Calu3 (cell line): Measurements from ENCODE around the gene ZFP62. TPM values are rescaled to one million over a fixed set of nuclear protein-coding genes. Genes with fewer than 3 reads are reported as not detected.

Source experiments
- BruUV-seq: library from RNA; stranded (reverse); fragments of 400-500 nt; replicated peaks from 2 replicates; lab custom pipeline; 2021; lab: Mats Ljungman, UMichigan
- CTCF ChIA-PET: fragments of 300-600 bp; sonication (Branson Sonifier 250); formaldehyde crosslinking; loops from one replicate; lab custom pipeline; 2022; ENCODE audit warnings: antibody characterized with exemption; lab: Charles Lee
- DNase-seq: peaks from one replicate; pipeline ENCODE4 v3.0.0; 2022
- H3K27ac Mint-ChIP-seq: one replicate; pipeline ENCODE4 v1.8.0; 2022; ENCODE audit warnings: mixed read lengths; ENCODE audit not compliant: unreplicated experiment
- H3K27me3 Mint-ChIP-seq: one replicate; pipeline ENCODE4 v1.8.0; 2022; ENCODE audit warnings: mixed read lengths; ENCODE audit not compliant: unreplicated experiment
- H3K36me3 Mint-ChIP-seq: one replicate; pipeline ENCODE4 v1.8.0; 2022; ENCODE audit warnings: mild to moderate bottlenecking, moderate library complexity, mixed read lengths; ENCODE audit not compliant: insufficient read depth, unreplicated experiment
- H3K4me1 Mint-ChIP-seq: one replicate; pipeline ENCODE4 v1.8.0; 2022; ENCODE audit warnings: mild to moderate bottlenecking, low read depth, mixed read lengths; ENCODE audit not compliant: unreplicated experiment
- H3K4me3 Mint-ChIP-seq: one replicate; pipeline ENCODE4 v1.8.0; 2022; ENCODE audit warnings: mild to moderate bottlenecking, low read depth, moderate library complexity, mixed read lengths; ENCODE audit not compliant: unreplicated experiment
- H3K9me3 Mint-ChIP-seq: one replicate; pipeline ENCODE4 v1.8.0; 2022; ENCODE audit warnings: low read depth, mixed read lengths; ENCODE audit not compliant: unreplicated experiment
- intact Hi-C: fragments of 100-400 bp; cut with micrococcal nuclease; formaldehyde crosslinking; loops from one replicate; pipeline ENCODE4 v1.10.0; 2022; ENCODE audit not compliant: unreplicated experiment
- total RNA-seq: library from RNA; stranded (reverse); gene quantifications from 2 replicates; pipeline ENCODE4 v1.2.3, GENCODE V29; 2022
- TF ChIP-seq, protein P1 (sequence below): fragments of 200-600 bp; IDR thresholded peaks from one replicate; pipeline ENCODE4 v1.8.0; 2022; ENCODE audit warnings: antibody characterized with exemption; ENCODE audit not compliant: unreplicated experiment

ZFP62 gene
- total RNA-seq, 1 experiment from 2014 or later: 46.4 TPM

DNA sequence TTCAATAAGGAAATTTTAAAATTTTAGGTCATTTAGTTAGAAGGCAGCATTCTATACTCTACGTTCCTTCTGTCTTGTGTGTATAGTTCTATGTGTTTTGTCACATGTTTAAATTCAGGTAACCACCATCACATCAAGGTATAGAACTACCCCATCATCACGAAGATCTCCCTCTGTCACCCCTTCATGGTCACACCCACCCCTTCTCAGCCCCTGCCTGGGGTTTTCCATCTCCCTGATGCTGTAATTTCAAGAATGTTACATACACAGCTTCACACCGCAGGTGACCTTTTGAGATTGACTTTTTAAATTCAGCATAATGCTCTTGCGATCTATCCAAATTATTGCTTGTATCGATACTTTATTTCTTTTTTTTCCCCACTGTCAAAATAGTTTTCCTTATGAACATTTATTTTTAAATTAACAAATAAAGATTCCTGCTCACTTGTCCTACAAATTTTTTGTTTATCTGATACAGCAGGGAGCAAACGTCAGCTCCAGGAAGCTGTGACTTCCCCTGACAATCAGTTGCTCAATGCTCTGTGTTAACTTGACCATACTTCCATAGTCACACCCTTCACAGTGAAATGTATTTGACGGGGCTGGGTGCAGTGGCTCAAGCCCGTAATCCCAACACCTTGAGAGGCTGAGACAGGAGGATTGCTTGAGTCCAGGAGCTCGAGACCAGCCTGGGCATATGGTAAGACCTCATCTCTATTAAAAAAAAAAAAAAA lies 48.1 kb upstream of the ZFP62 start:
- no peak for DNase-seq
- intact Hi-C loops: no loop called here
- no TSS peak for BruUV-seq
- CTCF ChIA-PET: no interaction called here
- no peaks in the 10 kb centered on the region for H3K9me3 Mint-ChIP-seq
- H3K4me1 Mint-ChIP-seq: no peaks in the 10 kb centered on the region
- no peak overlapping the region for H3K27ac Mint-ChIP-seq
- H3K4me3 Mint-ChIP-seq: no peak overlapping the region
- no peaks in the 10 kb centered on the region for H3K36me3 Mint-ChIP-seq
- no peaks in the 10 kb centered on the region for H3K27me3 Mint-ChIP-seq
- TF ChIP-seq, protein P1, sequence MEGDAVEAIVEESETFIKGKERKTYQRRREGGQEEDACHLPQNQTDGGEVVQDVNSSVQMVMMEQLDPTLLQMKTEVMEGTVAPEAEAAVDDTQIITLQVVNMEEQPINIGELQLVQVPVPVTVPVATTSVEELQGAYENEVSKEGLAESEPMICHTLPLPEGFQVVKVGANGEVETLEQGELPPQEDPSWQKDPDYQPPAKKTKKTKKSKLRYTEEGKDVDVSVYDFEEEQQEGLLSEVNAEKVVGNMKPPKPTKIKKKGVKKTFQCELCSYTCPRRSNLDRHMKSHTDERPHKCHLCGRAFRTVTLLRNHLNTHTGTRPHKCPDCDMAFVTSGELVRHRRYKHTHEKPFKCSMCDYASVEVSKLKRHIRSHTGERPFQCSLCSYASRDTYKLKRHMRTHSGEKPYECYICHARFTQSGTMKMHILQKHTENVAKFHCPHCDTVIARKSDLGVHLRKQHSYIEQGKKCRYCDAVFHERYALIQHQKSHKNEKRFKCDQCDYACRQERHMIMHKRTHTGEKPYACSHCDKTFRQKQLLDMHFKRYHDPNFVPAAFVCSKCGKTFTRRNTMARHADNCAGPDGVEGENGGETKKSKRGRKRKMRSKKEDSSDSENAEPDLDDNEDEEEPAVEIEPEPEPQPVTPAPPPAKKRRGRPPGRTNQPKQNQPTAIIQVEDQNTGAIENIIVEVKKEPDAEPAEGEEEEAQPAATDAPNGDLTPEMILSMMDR: no peak

- no peaks in the 10 kb centered on the region for H3K4me1 Mint-ChIP-seq
- no peaks in the 10 kb centered on the region for H3K27me3 Mint-ChIP-seq
- H3K9me3 Mint-ChIP-seq: no peaks in the 10 kb centered on the region
- intact Hi-C loops: no loop called here
- TF ChIP-seq, protein P1: no peak
- DNase-seq: no peak
- no peak overlapping the region for H3K27ac Mint-ChIP-seq
- CTCF ChIA-PET: no interaction called here
- no peak overlapping the region for H3K4me3 Mint-ChIP-seq
- no peaks in the 10 kb centered on the region for H3K36me3 Mint-ChIP-seq
- no TSS peak for BruUV-seq
Observed at GRCh38 chr5:180908400-180908799, 47.3 kb upstream of the ZFP62 start.

DNA sequence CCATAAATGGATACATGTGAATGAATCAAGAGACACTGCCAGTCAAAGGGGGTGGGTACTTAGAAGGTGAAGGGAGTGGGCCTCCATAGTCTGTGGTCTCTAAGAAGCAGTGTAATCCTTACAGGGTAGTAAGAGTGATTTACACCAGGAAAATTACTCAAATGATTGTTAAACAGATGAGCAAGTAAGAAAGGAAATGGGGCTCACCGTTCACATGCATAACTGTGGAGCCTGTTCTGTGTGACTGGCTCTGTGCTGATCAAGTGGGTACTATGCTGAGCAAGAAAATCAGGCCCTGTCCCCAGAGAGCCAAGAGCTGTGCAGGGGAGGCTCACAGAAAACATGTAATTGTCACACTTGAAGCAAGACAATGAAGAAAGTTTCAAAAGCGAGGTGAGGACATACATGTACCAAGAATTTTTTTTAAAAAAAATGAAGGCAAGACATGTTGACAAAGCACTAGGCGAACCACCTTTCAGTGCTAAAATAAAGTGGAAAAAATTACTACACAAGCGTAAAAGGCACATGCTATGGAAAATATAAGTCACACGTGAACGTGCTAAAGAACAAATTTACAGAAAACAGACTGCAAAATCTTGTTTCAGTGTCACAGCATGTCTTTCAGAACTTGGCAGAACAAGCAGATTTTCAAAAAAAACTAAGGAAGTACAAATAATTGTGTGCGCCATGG lies 40.4 kb upstream of the ZFP62 start:
- BruUV-seq: no TSS peak
- Mint-ChIP-seq H3K27ac (no peak overlapping the region), H3K9me3 (no peaks in the 10 kb centered on the region), H3K27me3 (no peaks in the 10 kb centered on the region), H3K36me3 (no peaks in the 10 kb centered on the region), H3K4me1 (peaks cover 10% of the 10 kb centered on the region), H3K4me3 (no peak overlapping the region)
- intact Hi-C loops: no loop called here
- CTCF ChIA-PET: no interaction called here
- no peak for DNase-seq
- TF ChIP-seq, protein P1: no peak

GRCh38 chr5:180900178-180900577 lies 39.1 kb upstream of the ZFP62 start:
- Mint-ChIP-seq H3K36me3 (no peaks in the 10 kb centered on the region), H3K27ac (no peak overlapping the region), H3K27me3 (no peaks in the 10 kb centered on the region), H3K4me3 (no peak overlapping the region), H3K9me3 (no peaks in the 10 kb centered on the region), H3K4me1 (peaks cover 10% of the 10 kb centered on the region)
- intact Hi-C loops: no loop called here
- no TSS peak for BruUV-seq
- TF ChIP-seq, protein P1: no peak
- CTCF ChIA-PET: no interaction called here
- DNase-seq: no peak
